HCT116 (cell line): ENCODE measurements around the gene TICRR. TPM values are rescaled to one million over a fixed set of nuclear protein-coding genes. Genes with fewer than 3 reads are reported as not detected.

ENCODE experiments used
- ATAC-seq: fragments of 200-7000 bp; cut with Tn5 transposase; 2 replicates; pipeline ENCODE4 v1.9.1; 2020; ENCODE audit warnings: mild to moderate bottlenecking, moderate library complexity
- BruUV-seq: library from RNA; stranded (reverse); fragments of 400-500 nt; replicated peaks from 2 replicates; lab custom pipeline; 2021; lab: Mats Ljungman, UMichigan
- CTCF ChIA-PET: fragments of 300-600 bp; sonication (Branson Sonifier 250); formaldehyde crosslinking; loops from one replicate; lab custom pipeline; 2021; ENCODE audit warnings: antibody characterized with exemption; lab: Charles Lee
- POLR2A ChIA-PET: fragments of 300-600, 350-600 bp; sonication (Branson Sonifier 250); formaldehyde crosslinking; loops from one replicate; lab custom pipeline; 2021; ENCODE audit warnings: antibody characterized with exemption; lab: Charles Lee
- RAD21 ChIA-PET, 2 experiments: fragments of 300-600 bp; sonication (Branson Sonifier 250); formaldehyde crosslinking; loops; one replicate each; lab custom pipeline; 2023; ENCODE audit warnings: low total read pairs in 2 of 2; ENCODE audit not compliant: uncharacterized antibody in 2 of 2, unreplicated experiment in 2 of 2, low non-redundant PET in 1 of 2; lab: Charles Lee
- DNase-seq: peaks from one replicate; pipeline ENCODE4 v3.0.0-alpha.2; 2010; ENCODE audit warnings: low read depth, low spot score
- H2AFZ ChIP-seq: fragments of 200-600 bp; shearing (Covaris generic), sonication (generic); 2 replicates; pipeline ENCODE4 v1.6.1; 2017; ENCODE audit warnings: low read depth, mixed run types, mixed read lengths, antibody characterized with exemption, low read length; ENCODE audit not compliant: poor library complexity, severe bottlenecking
- H3K27ac ChIP-seq: 2 replicates; pipeline ENCODE4 v1.5.1; 2012; ENCODE audit warnings: low read depth, low read length
- H3K27me3 ChIP-seq: fragments of 200-600 bp; sonication (generic); 2 replicates; pipeline ENCODE4 v1.6.1; 2016; ENCODE audit warnings: mixed run types, low read length, mixed read lengths; ENCODE audit not compliant: insufficient read depth
- H3K36me3 ChIP-seq, 2 experiments: fragments of 200-500 bp in 1 of 2; fragments of 200-600 bp in 1 of 2; sonication (Bioruptor generic) in 1 of 2; sonication (generic) in 1 of 2; 2 replicates each; pipeline versions ENCODE4 v1.5.1 to v1.6.1; 2014 to 2016; ENCODE audit warnings: low read length in 2 of 2, inconsistent platforms in 1 of 2, mixed read lengths in 1 of 2, mixed run types in 1 of 2; ENCODE audit not compliant: insufficient read depth in 2 of 2, control insufficient read depth in 1 of 2
- H3K4me1 ChIP-seq, 2 experiments: fragments of 200-600 bp in 1 of 2; sonication (generic) in 1 of 2; 2 replicates each; pipeline versions ENCODE4 v1.5.1 to v1.6.1; 2012 to 2017; ENCODE audit warnings: low read length in 2 of 2, inconsistent platforms in 1 of 2, mild to moderate bottlenecking in 1 of 2, mixed read lengths in 1 of 2, mixed run types in 1 of 2, moderate library complexity in 1 of 2; ENCODE audit not compliant: insufficient read depth in 2 of 2, control insufficient read depth in 1 of 2
- H3K4me2 ChIP-seq: fragments of 200-600 bp; sonication (generic); 2 replicates; pipeline ENCODE4 v1.6.1; 2017; ENCODE audit warnings: mixed run types, low read length, mixed read lengths
- H3K4me3 ChIP-seq, 2 experiments: fragments of 200-600 bp in 1 of 2; sonication (generic) in 1 of 2; replicated peaks in 1 of 2; 2 replicates each; pipeline ENCODE4 v1.5.1; 2011 to 2016; ENCODE audit warnings: low read length in 2 of 2, control low read depth in 1 of 2, low read depth in 1 of 2, mild to moderate bottlenecking in 1 of 2, mixed read lengths in 1 of 2, mixed run types in 1 of 2
- H3K79me2 ChIP-seq: fragments of 200-600 bp; sonication (generic); 2 replicates; pipeline ENCODE4 v1.6.1; 2017; ENCODE audit warnings: mild to moderate bottlenecking, mixed run types, low read length, moderate library complexity, mixed read lengths; ENCODE audit not compliant: insufficient read depth
- H3K9ac ChIP-seq: fragments of 200-600 bp; sonication (generic); 2 replicates; pipeline ENCODE4 v1.6.1; 2016; ENCODE audit warnings: low read length, mixed read lengths
- H3K9me2 ChIP-seq: fragments of 200-600 bp; sonication (generic), shearing (Covaris generic); 2 replicates; pipeline ENCODE4 v1.6.1; 2017; ENCODE audit warnings: mixed run types, mild to moderate bottlenecking, moderate library complexity; ENCODE audit not compliant: insufficient read depth
- H3K9me3 ChIP-seq, 2 experiments: fragments of 200-500 bp in 1 of 2; fragments of 200-600 bp in 1 of 2; sonication (Bioruptor generic) in 1 of 2; sonication (generic) in 1 of 2; 2 replicates each; pipeline ENCODE4 v1.6.1; 2014 to 2017; ENCODE audit warnings: low read length in 2 of 2, mixed read lengths in 2 of 2, inconsistent platforms in 1 of 2, low read depth in 1 of 2, mild to moderate bottlenecking in 1 of 2, mixed run types in 1 of 2, moderate library complexity in 1 of 2; ENCODE audit not compliant: control insufficient read depth in 1 of 2, insufficient read depth in 1 of 2
- H4K20me1 ChIP-seq: fragments of 200-600 bp; sonication (generic), shearing (Covaris generic); 2 replicates; pipeline ENCODE4 v1.6.1; 2017; ENCODE audit warnings: mixed run types, mild to moderate bottlenecking, moderate library complexity; ENCODE audit not compliant: insufficient read depth
- EZH2 ChIP-seq: fragments of 200-600 bp; sonication (generic); IDR thresholded peaks from 2 replicates; pipeline ENCODE4 v1.6.1; 2017; ENCODE audit warnings: antibody characterized with exemption, mixed run types
- EZH2phosphoT487 ChIP-seq: fragments of 200-600 bp; IDR thresholded peaks from 2 replicates; pipeline ENCODE4 v1.6.1; 2018; ENCODE audit warnings: antibody characterized with exemption, borderline replicate concordance
- FOSL1 ChIP-seq: IDR thresholded peaks from 2 replicates; pipeline ENCODE4 v1.6.1; 2012; ENCODE audit warnings: low read depth
- JUND ChIP-seq: IDR thresholded peaks from 2 replicates; pipeline ENCODE4 v1.6.1; 2012
- ZNF274 ChIP-seq: fragments of 200-500 bp; sonication (Bioruptor generic); IDR thresholded peaks from 2 replicates; pipeline ENCODE4 v1.6.1; 2014; ENCODE audit warnings: mild to moderate bottlenecking, low read depth, low read length, inconsistent platforms
- intact Hi-C: fragments of 100-400 bp; cut with micrococcal nuclease; formaldehyde crosslinking; loops from 2 replicates; pipeline ENCODE4 v1.10.0; 2022
- total RNA-seq: library from RNA; stranded (reverse); gene quantifications from one replicate; pipeline ENCODE4 v1.2.1, GENCODE V29; 2021; ENCODE audit not compliant: unreplicated experiment
- TF ChIP-seq, protein P1 (sequence below): IDR thresholded peaks from 2 replicates; pipeline ENCODE4 v1.6.1; 2012
- TF ChIP-seq, protein P2 (sequence below): IDR thresholded peaks from 2 replicates; pipeline ENCODE4 v1.6.1; 2012

The TICRR gene
- total RNA-seq, 1 experiment from 2014 or later, result 24.8 TPM

DNA sequence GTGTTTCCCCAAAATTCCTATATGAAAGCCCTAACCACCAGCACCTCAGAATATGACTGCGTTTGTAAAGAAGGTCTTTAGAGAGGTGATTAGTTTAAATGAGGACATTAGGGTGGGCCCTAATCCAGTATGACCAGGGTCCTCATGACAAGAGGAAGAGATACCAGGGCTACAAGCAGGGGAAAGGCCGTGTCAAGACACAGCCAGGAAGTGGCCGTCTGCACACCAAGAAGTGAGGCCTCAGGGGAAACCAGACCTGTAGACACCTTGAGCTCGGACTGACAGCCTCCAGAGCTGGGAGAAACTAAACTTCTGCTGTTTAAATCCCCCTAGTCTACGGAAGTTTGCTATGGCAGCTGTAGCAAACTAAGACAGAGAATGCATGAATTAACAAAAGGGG, 65.8 kb downstream of the TICRR start:
- ChIA-PET RAD21 (no interaction called here), CTCF (no interaction called here), POLR2A (no interaction called here)
- TF ChIP-seq EZH2 (no peak), EZH2phosphoT487 (no peak), JUND (no peak), FOSL1 (no peak)
- H3K36me3 ChIP-seq, result no peaks in the 10 kb centered on the region
- H3K79me2 ChIP-seq, result no peaks in the 10 kb centered on the region
- DNase-seq (no peak), ATAC-seq (no peak)
- no TSS peak for BruUV-seq
- H3K4me1 ChIP-seq, result no peaks in the 10 kb centered on the region
- H3K27ac ChIP-seq, result no peak overlapping the region
- H3K27me3 ChIP-seq, result no peaks in the 10 kb centered on the region
- intact Hi-C loops, result no loop called here
- H3K4me3 ChIP-seq, result no peak overlapping the region
- no peaks in the 10 kb centered on the region for H4K20me1 ChIP-seq
- no peaks in the 10 kb centered on the region for H3K9me3 ChIP-seq
- H2AFZ ChIP-seq, result no peak overlapping the region
- no peak overlapping the region for H3K4me2 ChIP-seq
- no peak overlapping the region for H3K9ac ChIP-seq
- no peaks in the 10 kb centered on the region for H3K9me2 ChIP-seq

DNA sequence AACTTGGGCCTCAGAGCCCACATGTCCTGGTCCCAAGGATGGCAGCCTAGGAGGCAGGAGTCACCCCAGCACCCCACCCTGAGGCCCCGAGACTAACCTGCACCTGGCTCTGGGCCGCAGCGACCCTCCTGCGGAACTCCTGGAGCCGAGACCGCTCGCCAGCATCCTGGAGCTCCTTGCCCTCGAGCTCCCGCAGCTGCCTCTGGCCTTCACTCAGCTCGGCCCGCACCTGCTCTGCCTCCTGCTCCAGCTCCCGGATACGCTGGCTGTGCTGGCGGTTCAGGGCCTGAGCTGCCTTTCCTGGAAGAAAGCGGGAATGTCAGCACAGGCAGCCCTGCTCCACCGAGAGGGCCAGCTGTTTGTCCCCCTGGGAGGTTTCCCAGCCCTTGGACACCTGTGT, 66.8 kb downstream of the TICRR start:
- intact Hi-C loops, result no loop called here
- POLR2A ChIA-PET, result no interaction called here
- no peak for ATAC-seq

More for the DNA sequence above, 66.8 kb downstream of the TICRR start:
- Histone ChIP-seq H3K36me3 (no peaks in the 10 kb centered on the region), H3K4me1 (no peaks in the 10 kb centered on the region), H3K4me3 (no peak overlapping the region), H3K27me3 (no peaks in the 10 kb centered on the region), H3K9ac (no peak overlapping the region), H3K4me2 (no peak overlapping the region), H3K27ac (no peak overlapping the region), H3K9me2 (no peaks in the 10 kb centered on the region), H4K20me1 (no peaks in the 10 kb centered on the region), H3K79me2 (no peaks in the 10 kb centered on the region), H3K9me3 (no peaks in the 10 kb centered on the region), H2AFZ (no peak overlapping the region)
- no peak for DNase-seq
- no TSS peak for BruUV-seq
- CTCF ChIA-PET, result no interaction called here
- RAD21 ChIA-PET, result no interaction called here
- TF ChIP-seq, protein P1, sequence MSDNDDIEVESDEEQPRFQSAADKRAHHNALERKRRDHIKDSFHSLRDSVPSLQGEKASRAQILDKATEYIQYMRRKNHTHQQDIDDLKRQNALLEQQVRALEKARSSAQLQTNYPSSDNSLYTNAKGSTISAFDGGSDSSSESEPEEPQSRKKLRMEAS, result no peak
- TF ChIP-seq, protein P2, sequence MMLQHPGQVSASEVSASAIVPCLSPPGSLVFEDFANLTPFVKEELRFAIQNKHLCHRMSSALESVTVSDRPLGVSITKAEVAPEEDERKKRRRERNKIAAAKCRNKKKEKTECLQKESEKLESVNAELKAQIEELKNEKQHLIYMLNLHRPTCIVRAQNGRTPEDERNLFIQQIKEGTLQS, result no peak
- no peak for TF ChIP-seq ZNF274
